ENCODE results near the gene CPNE9. TPM values are rescaled to one million over a fixed set of nuclear protein-coding genes. Genes with fewer than 3 reads are reported as not detected.

Gene CPNE9
- total and polyA plus RNA-seq, 2 of the 13 experiments (the other 11 are each of a cell fraction or from before 2014, with no cell fraction given): 0.20 TPM; not detected in 1

GRCh38 chr3:9770276-9770812 lies 66.7 kb downstream of the CPNE9 start (continued):
- no peak for TF ChIP-seq DBP (CRISPR knock-in tag; IDR thresholded peaks at IDR 0.05; ENCODE audit: not compliant biosample characterization)
- TF ChIP-seq ZNF350 (CRISPR knock-in tag; IDR thresholded peaks at IDR 0.05; ENCODE audit: borderline replicate concordance, low read depth): no peak
- no peak for TF ChIP-seq NCOA1 (CRISPR knock-in tag; IDR thresholded peaks at IDR 0.05)
- TF ChIP-seq TFAP4 (IDR thresholded peaks at IDR 0.05; ENCODE audit: borderline replicate concordance, low read depth): no peak
- peak; percentile 20; the same call in 1 of the 2 replicates for TF ChIP-seq ZBTB26 (CRISPR knock-in tag; IDR thresholded peaks at IDR 0.05; ENCODE audit: borderline replicate concordance)
- TF ChIP-seq ZFYVE20 (CRISPR knock-in tag; IDR thresholded peaks at IDR 0.05; ENCODE audit: borderline replicate concordance, low read depth): no peak
- TF ChIP-seq POLR2G (IDR thresholded peaks at IDR 0.05; ENCODE audit: low read depth, low read length): no peak
- TF ChIP-seq ETS1 (CRISPR knock-in tag; IDR thresholded peaks at IDR 0.05): no peak
- TF ChIP-seq ZBTB42 (CRISPR knock-in tag; IDR thresholded peaks at IDR 0.05): no peak
- TF ChIP-seq ZNF777 (CRISPR knock-in tag; IDR thresholded peaks at IDR 0.05): 0 out of 2 replicates have a peak, but pooled peaks have one; percentile 37
- no peak for TF ChIP-seq MEF2D (CRISPR knock-in tag; IDR thresholded peaks at IDR 0.05)
- no peak for TF ChIP-seq ZBTB40 (IDR thresholded peaks at IDR 0.05)
- TF ChIP-seq ZBTB40 (CRISPR knock-in tag; IDR thresholded peaks at IDR 0.05): no peak
- TF ChIP-seq MTERF4 (CRISPR knock-in tag; IDR thresholded peaks at IDR 0.05): 0 out of 2 replicates have a peak, but pooled peaks have one; percentile 31
- no peak; the same call in none of the 2 replicates for TF ChIP-seq FOXC1 (CRISPR knock-in tag; IDR thresholded peaks at IDR 0.05; ENCODE audit: borderline replicate concordance)

All from HepG2 (cell line).